Ammon's horn (tissue), 1 donor: ENCODE data around the gene DCT.
"Not testable (repeated sequence)": the region's sequence is repeated elsewhere in the genome, so short reads cannot be mapped to it uniquely, and the experiment has no call there.

ENCODE experiments used
- DNase-seq: peaks from one replicate; pipeline ENCODE4 v3.0.0-alpha.2; 2016; ENCODE audit warnings: low spot score

Gene DCT

DNA sequence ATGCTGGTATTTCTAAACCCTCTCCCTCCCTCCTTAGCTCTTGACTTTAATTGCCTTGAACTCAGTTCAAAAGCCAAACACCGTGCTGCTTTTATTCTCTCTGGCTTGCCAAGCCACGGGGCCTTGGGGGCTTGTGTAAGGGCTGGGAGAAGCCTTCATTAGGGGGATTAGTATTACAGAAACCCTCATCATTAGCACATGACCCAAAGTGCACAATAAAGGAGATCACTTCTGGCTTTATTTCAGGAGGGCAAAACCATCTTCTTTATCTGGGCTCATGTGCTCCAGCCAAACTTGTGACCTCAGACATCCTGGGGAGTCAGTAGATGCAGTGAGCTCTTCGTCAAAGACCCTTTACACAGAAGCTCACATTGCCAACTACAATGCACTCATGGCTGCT lies at the start of gene DCT:
Gene DCT, minus strand, starts transcription at position 67 of the 400 bp plus-strand sequence. CDS start 427 bp downstream, outside the sequence.
- DNase-seq, result no peak

DNA sequence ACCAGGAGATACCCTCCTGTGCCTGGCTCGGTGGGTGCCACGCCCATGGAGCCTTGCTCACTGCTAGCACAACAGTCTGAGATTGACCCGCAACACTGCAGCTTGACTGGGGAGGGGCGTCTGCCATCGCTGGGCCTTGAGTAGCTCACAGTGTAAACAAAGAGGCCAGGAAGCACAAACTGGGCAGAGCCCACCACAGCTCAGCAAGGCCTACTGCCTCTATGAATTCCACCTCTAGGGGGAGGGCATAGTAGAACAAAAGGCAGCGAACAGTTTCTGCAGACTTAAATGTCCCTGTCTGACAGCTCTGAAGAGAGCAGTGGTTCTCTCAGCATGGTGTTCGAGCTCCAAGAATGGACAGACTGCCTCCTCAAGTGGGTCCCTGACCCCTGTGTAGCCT lies 47.5 kb upstream of the DCT start:
- DNase-seq, result not testable (repeated sequence)

DNA sequence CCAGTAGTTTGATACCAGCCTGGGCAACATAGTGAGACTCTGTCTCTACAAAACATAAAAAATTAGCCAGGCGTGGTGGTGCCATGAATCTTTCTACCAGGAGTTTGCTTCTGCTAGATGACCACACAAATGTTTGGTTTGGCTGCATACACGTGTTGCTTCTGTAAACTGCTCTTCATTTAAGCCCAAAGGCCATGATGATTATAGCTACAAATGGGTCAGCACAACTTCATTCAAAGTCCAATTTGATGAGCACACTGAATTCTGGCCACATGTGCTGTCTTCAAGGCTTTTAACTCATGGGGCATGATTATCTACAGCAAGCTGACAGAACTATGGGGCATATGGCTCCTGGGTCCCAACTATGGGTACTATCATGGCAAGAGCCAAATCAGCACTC lies 46.3 kb upstream of the DCT start:
- DNase-seq, result no peak

DNA sequence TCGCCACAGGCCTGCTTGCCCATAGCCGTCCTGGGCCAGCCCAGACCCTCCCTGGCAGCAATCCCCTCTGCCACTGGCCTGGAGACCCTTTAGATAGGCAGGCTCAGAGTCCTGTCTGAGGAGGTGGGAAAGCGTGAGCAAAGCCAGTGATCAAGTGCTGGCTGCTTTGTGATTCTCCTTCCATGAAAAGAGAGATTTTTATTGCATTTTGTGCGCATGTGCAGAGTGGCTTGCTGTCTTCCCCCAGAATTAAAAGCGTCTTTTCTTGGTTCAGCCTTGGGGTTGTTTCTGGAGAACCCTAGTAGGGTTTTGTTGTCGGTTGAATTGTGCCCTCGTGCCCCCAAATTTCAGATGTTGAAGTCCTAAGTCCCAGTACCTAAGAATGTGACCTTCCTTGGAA lies 44.9 kb upstream of the DCT start:
- DNase-seq, result no peak

DNA sequence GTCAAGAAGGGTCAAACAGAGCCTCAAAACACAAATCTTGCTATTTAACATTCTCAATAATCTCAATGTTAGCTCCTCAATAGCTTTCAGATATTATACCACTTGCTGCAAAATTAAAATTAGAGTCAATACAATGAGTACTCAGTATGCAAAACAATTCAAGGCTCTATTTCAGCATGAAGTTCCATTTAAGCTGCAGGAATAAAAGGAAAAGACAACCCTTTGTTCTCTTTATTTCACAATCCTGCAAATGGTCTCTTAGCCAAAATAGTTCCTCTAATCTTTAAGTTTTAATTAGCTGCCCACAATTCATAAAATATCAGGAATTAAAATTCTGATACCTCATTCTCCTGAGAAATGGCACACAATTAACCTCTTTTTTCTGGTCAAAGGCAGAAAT lies 40.5 kb upstream of the DCT start:
- DNase-seq, result no peak

DNA sequence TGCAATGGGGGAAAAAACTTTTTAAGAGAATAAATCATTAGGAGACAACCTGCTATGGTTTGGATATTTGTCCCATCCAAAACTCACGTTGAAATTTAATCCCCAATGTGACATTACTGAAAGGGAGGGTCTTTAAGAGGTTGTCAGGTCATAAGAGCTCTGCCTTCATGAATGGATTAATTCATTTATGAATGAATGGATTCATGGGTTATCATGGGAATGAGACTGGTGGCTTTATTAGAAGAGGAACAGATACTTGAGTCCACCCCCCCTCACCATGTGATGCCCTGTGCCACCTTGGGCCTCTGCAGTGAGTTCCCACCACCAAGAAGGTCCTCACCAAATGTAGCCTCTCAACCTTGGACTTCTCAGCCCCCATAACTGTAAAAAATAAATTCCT lies 37.0 kb upstream of the DCT start:
- DNase-seq, result no peak

DNA sequence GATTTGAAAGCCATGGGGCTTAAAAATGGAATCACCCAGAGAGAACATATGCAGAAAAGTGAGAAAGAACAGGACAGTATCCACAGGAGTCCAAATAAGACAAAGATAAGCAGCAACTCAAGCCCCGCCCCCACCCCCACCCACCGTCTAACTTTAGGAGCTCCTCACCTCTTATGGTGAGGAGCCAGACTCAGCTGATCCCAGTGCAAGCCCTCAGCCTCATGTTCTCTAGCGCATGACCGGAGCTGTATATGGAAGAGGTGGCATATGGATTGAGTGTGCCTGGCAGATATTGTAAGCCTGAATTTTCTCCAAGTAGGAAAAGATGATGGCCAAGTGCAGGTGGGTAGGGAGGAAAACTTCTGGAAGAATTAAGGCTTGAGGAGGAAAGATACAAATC lies 36.4 kb upstream of the DCT start:
- DNase-seq, result no peak

DNA sequence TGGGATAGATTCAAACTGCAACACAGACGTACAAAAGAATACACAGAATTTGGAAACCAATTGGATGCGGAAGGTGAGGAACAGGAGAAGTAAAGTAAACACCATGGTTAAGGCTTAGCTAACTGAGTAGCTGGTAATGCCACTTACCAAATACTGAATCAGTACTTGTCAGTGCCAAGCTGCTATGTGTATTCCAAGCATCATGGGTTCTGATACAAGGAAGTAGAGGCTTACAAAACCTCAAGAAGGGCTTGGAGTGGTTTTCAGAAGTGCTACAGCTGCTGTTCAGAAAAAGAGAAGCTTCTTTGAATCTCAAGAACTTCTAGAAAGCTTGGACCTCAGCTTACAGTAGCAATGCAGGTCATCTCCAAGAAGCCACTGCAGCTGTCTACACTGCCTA lies 35.9 kb upstream of the DCT start:
- no peak for DNase-seq

DNA sequence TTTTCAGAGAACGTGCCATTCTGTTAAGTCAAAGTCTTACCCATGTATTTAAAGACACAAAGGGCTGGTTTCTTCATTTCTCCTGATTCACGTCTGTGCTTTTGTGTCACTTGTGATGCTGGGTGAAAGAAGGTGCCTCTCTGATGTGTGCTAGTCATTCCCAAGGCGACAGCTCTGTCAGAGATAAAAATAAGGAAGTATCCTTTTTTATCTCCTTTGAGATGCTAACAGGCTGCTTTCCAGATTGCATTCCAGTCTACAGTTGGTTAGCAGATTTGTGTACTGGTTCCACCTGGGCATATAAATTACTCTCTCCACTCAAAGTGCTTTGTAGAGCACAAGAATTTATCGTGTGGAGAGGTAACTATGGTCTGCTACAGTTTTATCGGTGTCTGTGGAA lies 33.5 kb upstream of the DCT start:
- DNase-seq, result no peak

DNA sequence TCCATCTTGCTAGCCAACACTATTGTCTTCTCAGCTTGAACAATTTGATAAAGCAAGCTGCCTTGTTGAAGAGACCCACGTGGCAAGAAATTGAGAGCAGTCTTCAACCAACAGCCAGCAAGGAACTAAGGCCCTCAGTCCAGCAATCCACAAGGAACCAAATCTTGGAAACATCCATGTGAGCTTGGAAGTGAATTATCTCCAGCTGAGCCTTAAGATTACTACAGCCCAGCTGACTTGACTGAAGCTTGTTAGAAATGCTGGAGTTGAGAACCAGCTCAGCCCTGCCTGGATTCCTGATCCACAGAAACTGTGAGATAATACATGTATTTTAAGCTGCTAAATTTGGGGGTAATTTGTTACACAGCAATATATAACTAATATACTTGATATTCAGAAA lies 26.2 kb upstream of the DCT start:
- no peak for DNase-seq

DNA sequence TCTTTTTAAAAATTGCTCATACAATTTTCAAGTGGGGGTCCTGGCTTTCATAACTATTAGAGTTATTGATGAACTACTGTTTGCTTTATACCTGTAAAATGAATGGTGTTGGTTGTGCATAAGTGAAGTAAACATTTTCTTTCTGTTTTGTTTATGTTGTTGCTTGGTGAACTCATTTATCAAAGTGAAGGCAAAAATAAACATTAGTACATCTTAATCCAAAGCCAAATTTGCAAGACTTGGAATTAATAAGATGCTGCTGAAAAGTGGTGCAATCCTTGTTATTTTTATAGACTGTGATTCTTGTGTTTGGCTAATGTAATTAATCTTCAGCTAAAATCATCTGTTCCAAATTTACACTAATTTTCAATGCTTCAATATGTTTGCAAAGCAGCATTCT lies 24.4 kb upstream of the DCT start:
- no peak for DNase-seq

DNA sequence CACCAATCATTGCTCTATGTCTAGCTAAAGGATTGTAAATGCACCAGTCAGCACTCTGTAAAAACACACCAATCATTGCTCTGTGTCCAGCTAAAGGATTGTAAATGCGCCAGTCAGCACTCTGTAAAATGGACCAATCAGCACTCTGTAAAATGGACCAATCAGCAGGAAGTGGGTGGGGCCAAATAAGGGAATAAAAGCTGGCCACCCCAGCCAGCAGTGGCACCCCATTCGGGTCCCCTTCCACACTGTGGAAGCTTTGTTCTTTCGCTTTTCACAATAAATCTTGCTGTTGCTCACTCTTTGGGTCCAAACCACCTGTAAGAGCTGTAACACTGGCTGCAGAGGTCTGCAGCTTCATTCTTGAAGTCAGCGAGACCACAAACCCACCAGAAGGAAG lies 19.3 kb upstream of the DCT start:
- DNase-seq, result not testable (repeated sequence)

DNA sequence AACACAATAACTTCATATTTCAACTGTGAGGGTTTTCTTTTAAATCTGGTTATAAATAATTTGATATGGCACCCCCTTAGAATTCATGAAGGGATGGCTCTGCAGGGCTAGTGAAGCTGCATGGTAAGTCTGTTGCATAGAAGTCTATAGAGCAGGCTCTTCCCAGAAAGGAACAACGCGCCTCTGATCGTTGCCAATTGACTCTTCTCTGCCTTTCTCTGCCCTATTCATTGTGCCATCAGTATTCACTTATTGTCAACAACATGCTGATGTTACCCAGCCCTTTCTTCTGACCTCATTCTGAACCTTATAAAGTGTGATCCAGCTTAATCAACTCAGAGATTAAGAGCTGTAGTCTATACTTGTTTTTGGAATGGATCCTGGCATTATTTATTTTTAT lies 16.3 kb upstream of the DCT start:
- peak; percentile 14 for DNase-seq

DNA sequence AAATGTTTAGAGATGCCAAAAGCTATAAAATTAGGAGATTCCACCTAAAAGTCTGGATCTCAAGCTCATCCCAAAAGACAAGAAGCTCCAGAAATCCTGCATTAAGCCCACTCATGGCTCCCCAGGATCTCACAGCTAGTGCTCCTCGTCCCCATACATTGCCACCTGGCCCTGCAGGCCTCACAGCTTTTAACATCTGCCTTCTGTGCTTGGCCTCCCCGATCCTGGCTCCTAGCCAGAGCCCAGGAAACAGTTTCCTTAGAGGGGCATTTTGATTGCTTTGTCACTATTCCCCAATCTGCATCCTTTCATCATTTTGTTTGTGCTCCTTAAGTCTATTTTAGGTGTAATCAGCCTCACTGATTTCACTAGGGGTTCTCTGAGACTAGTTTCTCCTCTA lies 14.5 kb upstream of the DCT start:
- no peak for DNase-seq

DNA sequence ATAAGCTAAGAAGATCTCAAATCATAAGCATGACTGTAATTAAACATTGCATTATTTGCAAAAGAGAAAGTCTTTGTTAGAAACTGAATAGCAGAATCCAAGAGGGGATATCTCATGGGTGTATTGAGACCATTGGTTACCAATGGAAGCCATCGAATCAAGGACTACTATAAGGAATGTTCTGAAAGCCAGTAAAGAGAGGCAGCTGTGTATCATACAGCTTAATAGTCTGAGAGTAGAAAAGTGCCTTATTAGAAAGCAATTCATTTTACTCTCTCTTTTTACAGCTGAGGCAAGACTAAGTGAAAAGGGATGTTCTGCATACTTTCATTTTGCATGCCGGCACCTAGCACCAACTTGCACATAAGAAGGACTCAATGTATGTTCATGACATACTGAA lies 7.6 kb upstream of the DCT start:
- no peak for DNase-seq

DNA sequence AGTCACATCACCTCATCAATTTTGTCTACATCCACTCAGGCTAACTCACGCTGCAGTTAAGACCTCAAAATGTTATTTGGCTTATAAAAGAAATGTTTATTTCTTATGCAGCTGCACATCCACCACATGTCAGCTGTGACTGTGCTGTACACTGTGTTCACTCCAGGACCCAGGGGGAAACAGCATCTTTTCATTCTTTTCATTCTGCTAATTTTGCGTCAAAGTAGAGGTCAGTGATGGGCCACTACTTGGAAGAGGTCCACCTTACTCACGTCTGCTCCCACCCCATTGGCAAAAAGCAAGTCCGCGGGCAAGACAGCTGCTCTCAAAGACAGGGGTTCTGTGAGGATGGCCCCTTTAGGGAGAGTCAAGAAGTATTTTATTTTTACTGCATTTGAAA lies 4.5 kb upstream of the DCT start:
- DNase-seq, result no peak

DNA sequence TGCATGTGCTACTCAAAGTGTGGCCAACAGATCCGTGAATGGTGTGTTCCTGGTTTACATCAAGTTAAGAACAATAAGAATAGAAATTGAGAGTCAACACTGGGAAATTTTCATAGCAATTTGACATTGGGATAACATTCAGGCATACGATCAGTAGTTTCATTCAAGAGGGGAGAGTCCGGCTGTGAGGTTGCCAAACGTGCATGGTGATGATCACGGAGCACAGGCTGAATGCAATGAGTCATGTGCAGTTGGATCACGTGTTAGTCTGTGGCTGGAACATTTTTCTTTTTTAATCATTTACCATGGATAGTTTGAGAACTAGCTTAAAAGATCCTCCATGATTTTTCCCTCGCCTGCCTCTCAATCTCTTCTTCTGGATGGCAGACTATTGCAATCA lies 2.5 kb upstream of the DCT start:
- no peak for DNase-seq

DNA sequence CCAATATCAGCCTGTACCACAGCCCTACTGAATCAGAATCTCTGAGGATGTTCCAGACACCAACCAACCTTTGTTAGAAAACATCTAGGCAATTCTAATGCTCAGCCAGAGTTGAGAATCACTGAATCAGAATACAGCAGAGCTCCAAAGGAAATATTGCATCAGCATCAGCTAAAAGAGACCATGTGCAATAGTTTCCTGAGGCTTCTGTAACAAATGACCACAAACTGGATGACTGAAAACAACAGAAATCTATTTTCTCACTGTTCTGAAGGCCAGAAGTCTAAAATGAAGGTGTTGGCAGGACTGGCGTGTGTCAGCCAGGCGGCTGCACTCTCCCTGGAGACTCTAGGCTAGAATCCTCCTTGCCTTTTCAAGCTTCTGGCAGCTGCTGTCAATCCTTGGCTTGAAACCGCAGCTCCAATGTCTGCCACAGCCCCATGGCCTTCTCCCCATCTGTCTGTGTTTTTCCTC lies 1.2 kb upstream of the DCT start:
- peak; percentile 18 for DNase-seq

DNA sequence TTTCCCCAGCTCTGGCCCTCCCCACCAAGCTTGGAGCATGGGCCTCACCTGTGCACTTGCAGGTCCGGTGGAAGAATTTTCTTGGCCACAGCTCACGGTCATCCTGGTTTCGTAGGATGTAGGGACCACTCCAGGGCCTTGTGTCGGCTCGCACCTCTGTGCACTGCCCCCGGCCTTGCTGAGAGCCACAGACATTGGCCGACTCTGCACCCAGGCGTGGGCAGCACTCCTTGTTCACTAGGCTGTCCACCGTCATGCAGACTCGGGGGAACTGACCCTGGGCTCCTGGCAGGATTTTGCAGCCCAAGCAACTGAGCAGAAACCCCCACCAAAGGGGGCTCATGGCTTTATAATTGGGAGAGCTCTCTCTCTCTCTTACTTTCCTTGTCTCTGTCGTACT lies 569 bp downstream of the DCT start:
- DNase-seq, result no peak

DNA sequence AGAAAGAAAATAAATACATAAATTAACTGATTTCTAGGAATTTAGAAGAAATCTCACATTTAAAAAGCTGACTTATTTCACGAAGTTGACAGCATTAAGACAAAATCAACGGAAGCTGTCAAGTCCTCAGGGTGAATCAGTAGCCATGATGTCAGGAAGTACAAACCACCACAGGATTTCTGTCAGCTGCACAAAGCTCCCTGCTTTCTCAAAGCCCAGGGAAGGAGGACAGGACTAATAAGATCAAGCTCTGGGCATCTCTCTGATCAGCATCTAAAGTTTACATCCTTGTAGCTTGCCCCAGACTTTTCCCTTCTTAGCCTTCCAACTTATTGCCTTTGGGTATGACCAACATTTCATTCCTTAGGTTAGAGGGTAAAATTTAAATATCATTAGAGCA lies 9.4 kb downstream of the DCT start:
- no peak for DNase-seq

DNA sequence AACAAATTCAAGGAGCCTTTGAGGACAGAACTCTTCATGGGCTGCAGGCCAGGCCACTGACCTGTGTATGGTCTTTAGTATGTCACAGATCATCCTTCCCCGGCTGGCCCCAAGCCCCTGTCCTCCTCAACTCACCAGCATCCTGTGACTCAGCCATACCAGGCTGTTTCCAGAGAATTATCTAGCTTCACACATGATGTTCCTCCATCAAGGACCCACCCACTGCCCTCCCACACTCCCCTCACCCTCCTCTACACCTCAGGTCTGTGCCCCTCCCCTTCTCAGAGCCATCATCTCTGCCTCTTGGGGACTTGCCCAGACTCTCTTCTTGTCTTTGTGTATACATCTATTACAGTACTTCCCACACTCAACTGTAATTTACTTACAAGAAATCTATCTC lies 14.7 kb downstream of the DCT start:
- no peak for DNase-seq

DNA sequence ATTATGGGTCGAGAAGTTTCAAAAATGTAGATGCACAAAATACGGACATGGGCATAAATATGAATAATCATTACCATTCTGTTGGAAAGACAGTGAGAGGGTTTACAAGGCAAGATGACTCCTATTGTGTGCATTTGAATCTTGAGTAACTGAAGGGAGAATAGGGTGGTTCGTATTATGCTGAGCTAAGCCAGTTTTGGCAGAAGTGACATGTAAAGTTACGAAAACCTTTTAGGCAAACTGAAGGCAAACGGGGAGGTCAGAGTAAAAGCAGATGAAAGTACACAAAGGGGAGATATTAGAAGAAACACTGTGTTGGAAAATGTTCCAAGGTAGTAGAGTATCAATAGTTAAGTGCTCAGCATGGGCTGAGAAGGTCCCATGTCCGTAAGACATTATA lies 16.8 kb downstream of the DCT start:
- DNase-seq, result no peak

DNA sequence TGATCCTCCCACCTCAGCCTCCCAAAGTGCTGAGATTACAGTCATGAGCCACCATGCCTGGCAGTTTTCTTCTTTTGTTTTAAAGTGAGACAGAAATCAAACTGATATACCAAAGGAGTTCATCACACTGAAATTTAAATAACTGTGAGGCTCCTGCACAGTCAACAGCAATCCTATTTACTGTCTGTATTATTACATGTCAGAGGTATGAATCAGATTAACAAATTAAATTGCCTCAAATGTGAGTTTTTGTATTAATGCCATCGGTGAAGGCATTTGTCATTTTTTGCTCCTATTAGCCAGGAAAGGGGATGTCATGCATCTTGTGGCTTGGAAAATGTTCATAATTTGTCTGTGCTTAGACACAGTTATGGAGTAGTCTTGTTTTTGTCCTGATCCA lies 20.4 kb downstream of the DCT start:
- no peak for DNase-seq

DNA sequence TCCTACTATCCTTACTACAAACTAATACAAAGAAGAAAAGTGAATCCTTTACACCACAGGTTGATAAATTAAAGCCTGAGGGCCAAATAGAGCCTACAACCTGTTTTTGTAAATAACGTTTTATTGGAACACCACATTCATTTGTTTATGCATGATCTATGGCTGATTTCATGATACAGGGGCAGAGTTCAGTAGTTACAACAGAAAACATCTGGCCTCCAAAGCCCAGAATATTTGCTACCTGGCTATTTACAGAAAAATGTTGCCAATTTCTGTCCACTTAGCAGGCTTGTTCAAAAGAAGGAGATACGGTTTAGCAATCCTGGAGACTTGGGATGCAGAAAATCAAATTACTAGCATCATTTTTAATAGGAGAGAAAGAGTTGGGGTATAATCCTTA lies 24.1 kb downstream of the DCT start:
- no peak for DNase-seq

DNA sequence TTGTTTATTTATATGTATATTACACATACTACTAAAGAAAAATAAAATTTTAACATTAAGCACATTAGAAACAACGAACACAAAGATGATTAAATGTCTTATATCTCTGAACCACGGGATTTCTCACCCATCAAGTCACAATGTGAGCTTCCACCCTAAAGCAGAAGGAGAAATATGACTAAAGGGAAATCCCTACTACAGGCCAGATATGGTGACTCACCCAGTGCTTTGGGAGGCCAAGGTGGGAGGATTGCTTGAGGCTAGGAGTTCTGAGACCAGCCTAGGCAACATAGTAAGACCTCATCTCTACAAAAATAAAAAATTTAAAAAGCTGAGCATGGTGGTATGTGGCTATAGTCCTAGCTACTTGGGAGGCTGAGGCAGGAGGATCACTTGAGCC lies 24.6 kb downstream of the DCT start:
- DNase-seq, result no peak
